GM12801 (cell line): ENCODE results near the gene SZT2.

Experiments
- CTCF ChIP-seq: IDR thresholded peaks from one replicate; pipeline ENCODE4 v1.5.1; 2011; ENCODE audit warnings: control low read depth; ENCODE audit not compliant: insufficient read length; ENCODE audit errors: extremely low read depth

SZT2 gene

GRCh38 chr1:43442756-43443155, 53.1 kb downstream of the SZT2 start:
- no peak for TF ChIP-seq CTCF

- no peak for TF ChIP-seq CTCF
These were observed 53.7 kb downstream of the SZT2 start for GRCh38 chr1:43443197-43443946.

DNA sequence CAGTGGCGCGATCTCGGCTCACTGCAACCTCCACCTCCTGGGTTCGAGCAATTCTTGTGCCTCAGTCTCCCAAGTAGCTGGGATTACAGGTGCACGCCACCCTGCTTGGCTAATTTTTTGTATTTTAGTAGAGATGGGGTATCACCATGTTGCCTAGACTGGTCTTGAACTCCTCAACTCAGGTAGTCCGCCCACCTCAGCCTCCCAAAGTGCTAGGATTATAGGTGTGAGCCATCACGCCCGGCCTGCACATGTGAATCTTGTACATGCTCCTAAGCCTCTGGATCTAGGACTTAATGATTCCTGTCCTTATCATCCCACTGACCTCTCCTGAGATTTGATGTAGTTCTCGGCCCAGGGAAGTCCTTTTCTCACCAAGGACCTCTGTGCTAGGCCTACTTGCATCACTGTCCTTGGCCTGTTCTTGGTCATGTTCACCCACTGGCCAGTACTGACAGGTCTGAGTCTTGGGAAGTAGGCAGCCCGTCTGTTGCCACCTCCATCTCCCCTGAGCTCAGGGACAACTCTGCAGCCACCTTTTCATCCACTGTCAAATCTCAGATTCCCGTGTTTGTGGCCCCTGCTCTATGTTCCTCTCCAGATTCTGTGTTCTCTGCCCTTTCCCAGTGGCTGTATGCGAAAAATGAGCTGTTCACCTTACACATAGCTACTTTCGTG, 54.6 kb downstream of the SZT2 start:
- no peak for TF ChIP-seq CTCF

DNA sequence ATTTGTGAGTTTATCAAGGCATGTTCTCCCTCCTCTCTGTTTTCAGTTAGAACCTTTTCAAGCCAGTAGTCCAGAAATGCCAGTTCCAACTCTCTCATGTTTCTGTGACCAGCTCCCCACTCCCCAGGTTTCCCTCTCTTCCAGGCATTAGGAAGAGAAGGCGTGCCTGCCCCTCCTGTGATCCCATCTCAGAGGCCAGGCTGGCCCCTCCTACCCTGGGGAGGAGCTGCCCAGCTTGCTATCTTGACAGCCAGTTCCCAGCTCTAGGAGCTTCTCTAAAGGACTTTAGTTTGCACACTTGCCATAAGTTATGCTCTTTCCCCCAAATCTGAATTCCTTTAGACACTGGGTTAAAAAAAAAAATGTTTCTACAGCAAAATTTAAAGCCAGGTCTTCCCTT, 55.1 kb downstream of the SZT2 start:
- TF ChIP-seq CTCF = no peak

DNA sequence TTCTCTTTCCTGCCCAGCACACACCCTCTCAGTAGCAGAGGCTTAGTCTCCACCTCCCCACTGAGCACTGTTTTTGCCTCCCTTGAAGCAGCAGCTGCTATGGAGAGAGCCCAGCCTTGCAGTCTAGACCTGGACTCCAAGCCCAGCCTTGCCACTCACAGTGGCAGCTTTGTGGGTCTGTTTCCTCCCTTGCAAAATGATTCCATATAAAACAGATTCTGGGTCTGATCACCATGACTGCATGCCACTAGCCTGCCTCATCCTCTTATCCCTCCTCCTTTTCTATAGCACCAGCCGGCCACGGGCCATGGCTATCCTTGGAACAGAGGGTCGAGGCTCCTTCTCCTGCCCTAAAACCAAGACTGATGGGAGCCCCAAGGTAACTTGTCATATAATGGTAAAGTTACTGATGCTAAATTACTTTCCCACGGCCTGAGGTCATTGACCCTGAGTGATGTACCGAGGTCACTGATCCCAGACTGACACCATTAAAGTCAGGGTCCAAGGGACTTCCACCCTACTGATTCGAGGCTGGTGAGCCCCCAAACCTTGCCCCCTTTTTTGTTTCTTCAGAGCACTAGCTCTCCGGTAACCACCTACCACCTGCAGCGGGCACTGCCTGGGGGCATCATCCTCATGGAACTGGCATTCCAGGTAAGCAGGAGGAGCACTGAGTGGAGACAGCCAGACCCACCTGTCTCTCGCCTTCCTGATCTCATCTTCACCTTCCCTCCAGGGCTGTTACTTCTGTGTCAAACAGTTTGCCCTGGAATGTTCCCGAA, 56.1 kb downstream of the SZT2 start:
- no peak for TF ChIP-seq CTCF

- TF ChIP-seq CTCF = no peak
These were observed 56.7 kb downstream of the SZT2 start for GRCh38 chr1:43446388-43446740.
